ENCODE results near the gene MGLL.
A peak's percentile ranks its signal among the peaks of the same experiment; 100 is the strongest.

The MGLL gene

DNA sequence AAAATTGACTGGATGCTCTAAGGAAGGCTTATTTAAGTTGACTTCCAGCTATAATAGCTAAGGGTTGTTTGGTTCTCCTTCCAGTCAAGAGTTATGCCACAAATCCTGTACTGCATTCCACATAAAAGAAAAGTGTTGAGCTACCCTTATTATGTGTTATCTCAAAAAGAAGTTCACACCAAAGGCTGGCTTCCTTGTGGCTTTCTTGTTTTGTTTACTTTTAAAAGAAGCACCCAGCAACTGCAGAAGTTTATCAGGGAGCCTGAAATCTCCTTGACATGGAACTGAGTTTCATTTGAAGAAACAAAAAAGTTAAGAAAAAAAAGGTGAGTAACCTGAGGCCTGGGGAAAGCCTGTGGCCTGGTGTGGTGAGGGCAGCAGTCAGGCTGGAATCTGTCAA is 10.2 kb downstream of the MGLL start:
- no peak for ATAC-seq (ENCODE audit: low read depth)
- Mint-ChIP-seq H3K27ac (no peak overlapping the region), H3K9me3 (no peaks in the 10 kb centered on the region), H3K27me3 (no peaks in the 10 kb centered on the region), H3K4me1 (no peaks in the 10 kb centered on the region), H3K4me3 (no peak overlapping the region), H3K36me3 (no peaks in the 10 kb centered on the region)
- DNase-seq (ENCODE audit: low spot score in 2 of 2): no peak

DNA sequence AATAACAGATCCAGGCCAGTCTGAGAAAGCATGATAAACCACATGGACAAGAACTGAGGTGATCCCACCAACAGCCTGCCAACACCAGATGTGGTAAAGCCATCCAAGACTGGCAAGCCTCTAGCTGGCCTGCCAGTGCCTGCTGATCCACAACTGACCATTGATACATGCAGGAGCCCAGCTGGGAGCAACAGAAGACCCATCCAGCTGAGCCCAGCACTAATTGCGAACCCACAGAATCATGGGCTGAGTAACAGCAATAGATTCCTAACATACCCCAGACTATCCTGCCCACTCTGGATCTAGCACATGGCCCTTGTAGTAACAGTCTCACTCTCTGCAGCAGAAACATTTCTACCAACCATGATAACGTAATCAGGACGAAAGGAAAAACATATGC is 10.6 kb downstream of the MGLL start:
- Mint-ChIP-seq H3K4me1 (no peaks in the 10 kb centered on the region), H3K36me3 (no peaks in the 10 kb centered on the region), H3K4me3 (no peak overlapping the region), H3K9me3 (no peaks in the 10 kb centered on the region), H3K27me3 (no peaks in the 10 kb centered on the region), H3K27ac (no peak overlapping the region)
- ATAC-seq (ENCODE audit: low read depth): no peak
- DNase-seq (ENCODE audit: low spot score in 2 of 2): no peak

DNA sequence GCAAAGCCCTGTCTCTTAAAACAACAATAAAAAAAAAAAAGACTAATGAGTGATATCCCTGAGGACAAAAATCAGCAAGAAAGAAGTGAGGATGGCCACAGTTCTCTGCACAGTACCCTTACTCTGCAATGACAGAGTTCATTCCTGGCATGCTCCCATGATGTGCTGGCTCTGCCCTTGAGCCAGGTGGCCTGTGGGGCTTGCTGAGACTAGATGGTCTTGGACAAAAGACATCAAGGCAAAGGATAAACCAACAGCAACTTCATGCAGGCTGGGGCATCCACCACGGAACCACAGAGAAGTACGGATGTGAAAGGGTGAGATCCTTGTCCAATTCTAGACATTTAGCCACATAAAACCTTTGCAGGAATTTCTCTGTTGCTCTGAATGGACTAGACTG is 12.7 kb downstream of the MGLL start:
- Mint-ChIP-seq H3K4me1 (peaks cover 4% of the 10 kb centered on the region), H3K27ac (no peak overlapping the region), H3K4me3 (no peak overlapping the region), H3K27me3 (no peaks in the 10 kb centered on the region), H3K9me3 (no peaks in the 10 kb centered on the region), H3K36me3 (no peaks in the 10 kb centered on the region)
- no peak for ATAC-seq (ENCODE audit: low read depth)
- no peak for DNase-seq (ENCODE audit: low spot score in 2 of 2)

DNA sequence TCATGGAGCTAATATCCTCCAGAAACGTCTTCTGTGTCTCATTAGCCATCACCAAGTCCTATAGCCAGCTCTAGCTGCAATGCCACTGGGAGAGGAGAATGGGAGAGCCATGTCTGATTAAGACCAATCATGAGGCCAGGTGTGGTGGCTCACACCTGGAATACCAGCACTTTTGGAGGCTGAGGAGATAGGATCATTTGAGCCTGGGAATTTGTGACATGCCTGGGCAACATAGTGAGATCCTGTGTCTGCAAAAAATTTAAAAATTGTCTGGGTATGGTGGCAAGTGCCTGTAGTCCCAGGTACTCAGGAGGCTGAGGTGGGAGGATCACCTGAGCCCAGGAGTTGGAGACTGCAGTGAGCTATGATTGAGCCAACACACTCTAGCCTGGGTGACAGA is 13.1 kb downstream of the MGLL start:
- H3K36me3 Mint-ChIP-seq: no peaks in the 10 kb centered on the region
- no peak for DNase-seq (ENCODE audit: low spot score in 2 of 2)
- no peak for ATAC-seq (ENCODE audit: low read depth)
- no peak overlapping the region for H3K27ac Mint-ChIP-seq
- peaks cover 4% of the 10 kb centered on the region for H3K4me1 Mint-ChIP-seq
- H3K27me3 Mint-ChIP-seq: no peaks in the 10 kb centered on the region
- H3K4me3 Mint-ChIP-seq: no peak overlapping the region
- no peaks in the 10 kb centered on the region for H3K9me3 Mint-ChIP-seq

DNA sequence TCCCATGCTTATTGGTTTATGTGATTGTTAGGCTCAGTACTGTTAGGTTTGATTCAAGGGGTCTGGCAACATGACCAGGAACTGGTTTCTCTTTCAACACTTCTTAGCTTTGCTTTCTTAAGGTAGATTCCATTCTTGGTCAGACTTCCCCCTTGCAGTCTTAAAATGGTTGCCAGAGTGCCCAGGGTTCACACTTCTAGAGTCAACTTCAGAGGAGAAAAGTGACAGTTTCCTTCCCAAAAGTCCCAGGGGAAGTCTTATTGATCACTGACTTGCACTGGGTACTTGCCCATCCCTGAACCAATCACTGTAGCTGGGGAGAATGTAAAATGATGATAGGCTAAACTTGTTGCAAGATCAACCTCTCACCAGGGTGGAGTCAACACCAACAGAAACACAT is 14.1 kb downstream of the MGLL start:
- H3K4me3 Mint-ChIP-seq: no peak overlapping the region
- no peak overlapping the region for H3K27ac Mint-ChIP-seq
- ATAC-seq (ENCODE audit: low read depth): no peak
- H3K4me1 Mint-ChIP-seq: peaks cover 4% of the 10 kb centered on the region
- no peaks in the 10 kb centered on the region for H3K27me3 Mint-ChIP-seq
- no peaks in the 10 kb centered on the region for H3K9me3 Mint-ChIP-seq
- DNase-seq (ENCODE audit: low spot score in 2 of 2): no peak
- no peaks in the 10 kb centered on the region for H3K36me3 Mint-ChIP-seq

DNA sequence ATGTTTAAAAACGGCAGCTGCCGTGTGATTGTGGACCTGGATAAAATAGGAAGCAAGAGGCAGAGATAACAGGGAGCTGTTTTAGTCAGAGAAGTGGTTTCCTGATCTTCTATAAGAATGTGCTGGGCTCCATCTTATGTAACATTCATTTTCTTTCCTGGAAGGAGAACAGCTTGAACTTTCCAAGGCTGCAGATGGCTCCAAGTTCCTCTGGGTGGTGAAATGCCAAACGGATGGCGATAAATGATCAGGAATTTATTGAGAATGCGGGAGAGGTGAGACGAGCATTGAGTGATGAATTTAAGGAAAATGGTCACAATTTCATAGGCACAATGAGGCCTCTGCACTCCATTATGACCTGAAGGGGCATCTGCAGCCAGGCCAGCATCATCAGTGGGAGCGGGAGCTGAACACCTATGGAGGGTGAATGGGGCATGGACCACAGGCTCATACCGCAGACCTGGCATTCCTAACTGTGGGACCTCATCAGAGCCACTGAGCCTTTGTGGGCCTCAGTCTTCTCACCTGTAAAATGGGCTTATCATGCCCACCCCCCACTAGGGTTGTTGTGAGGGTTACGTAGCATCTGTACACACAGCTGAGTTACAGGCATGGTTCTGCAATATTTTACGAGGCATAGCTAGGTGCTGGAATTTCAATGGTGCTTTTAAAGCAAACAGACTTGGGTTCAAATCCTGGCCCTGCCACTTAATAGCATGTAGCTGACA is 17.1 kb downstream of the MGLL start:
- no peaks in the 10 kb centered on the region for H3K36me3 Mint-ChIP-seq
- no peaks in the 10 kb centered on the region for H3K27me3 Mint-ChIP-seq
- H3K4me1 Mint-ChIP-seq: peaks cover 4% of the 10 kb centered on the region
- ATAC-seq (ENCODE audit: low read depth): no peak
- no peak for DNase-seq (ENCODE audit: low spot score in 2 of 2)
- H3K9me3 Mint-ChIP-seq: no peaks in the 10 kb centered on the region
- no peak overlapping the region for H3K27ac Mint-ChIP-seq
- H3K4me3 Mint-ChIP-seq: no peak overlapping the region

DNA sequence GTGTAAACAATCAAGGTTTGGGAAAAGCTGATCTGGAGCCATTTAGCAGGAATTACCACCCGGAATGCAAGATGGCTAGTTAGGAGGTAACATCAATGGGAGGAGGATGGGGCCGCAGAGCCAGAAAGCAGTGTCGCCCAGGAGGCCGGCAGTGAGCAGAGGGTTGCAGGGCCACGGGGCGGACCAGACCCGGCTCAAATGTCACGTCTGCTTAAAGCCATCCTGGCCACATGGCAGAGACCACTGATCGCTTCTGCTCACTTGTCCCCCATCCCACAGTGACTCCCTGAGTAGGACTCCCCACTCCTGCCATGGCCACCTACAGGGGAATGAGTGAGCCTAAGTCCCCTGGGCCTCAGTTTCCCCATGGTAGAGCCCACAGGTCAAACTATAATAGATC is 18.2 kb downstream of the MGLL start:
- Mint-ChIP-seq H3K4me3 (no peak overlapping the region), H3K27ac (no peak overlapping the region), H3K36me3 (no peaks in the 10 kb centered on the region), H3K4me1 (peaks cover 4% of the 10 kb centered on the region), H3K27me3 (no peaks in the 10 kb centered on the region), H3K9me3 (no peaks in the 10 kb centered on the region)
- ATAC-seq (ENCODE audit: low read depth) (no peak), DNase-seq (ENCODE audit: low spot score in 2 of 2) (no peak)

DNA sequence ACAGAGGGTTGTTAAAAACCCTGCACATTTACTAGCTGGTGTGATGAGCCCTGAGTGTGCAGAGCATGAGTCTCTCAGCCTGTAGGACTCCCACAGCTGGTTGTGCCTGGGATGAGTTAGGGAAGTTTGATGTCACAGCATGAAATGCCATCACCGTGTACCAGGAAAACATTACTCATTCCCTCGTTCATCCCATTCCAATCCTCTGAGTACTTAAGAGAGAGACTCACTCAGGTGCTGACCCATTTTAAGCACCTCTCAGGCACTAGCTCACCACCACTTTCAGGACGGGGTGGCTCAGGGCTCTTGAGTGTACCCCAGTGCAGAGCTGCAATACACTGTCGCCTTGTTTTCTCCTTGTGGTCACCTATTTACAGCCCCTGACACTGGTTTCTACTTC is 18.7 kb downstream of the MGLL start:
- DNase-seq (ENCODE audit: low spot score in 2 of 2) (no peak), ATAC-seq (ENCODE audit: low read depth) (no peak)
- H3K36me3 Mint-ChIP-seq: no peaks in the 10 kb centered on the region
- H3K9me3 Mint-ChIP-seq: no peaks in the 10 kb centered on the region
- H3K27me3 Mint-ChIP-seq: no peaks in the 10 kb centered on the region
- H3K27ac Mint-ChIP-seq: no peak overlapping the region
- no peak overlapping the region for H3K4me3 Mint-ChIP-seq
- peaks cover 4% of the 10 kb centered on the region for H3K4me1 Mint-ChIP-seq

DNA sequence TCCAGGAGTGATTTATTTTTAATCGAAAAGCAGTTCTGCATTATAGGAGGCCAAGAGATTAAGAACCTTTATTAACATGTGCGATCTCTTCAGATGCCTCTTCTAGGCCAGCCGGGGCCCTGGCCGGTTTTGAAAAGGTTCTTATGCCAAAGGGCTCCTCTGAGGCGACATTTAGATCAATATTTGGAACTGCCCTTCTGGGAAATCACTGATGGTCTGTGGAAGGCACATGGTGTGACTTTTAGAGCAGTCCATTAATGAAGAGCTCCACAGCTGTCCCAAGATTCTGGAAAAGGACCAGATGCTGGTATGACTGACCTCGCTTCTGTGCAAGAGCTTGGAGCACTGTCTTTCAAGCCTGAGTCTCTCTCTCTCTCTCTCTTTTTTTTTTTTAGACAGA is 19.7 kb downstream of the MGLL start:
- H3K4me1 Mint-ChIP-seq: peaks cover 4% of the 10 kb centered on the region
- H3K9me3 Mint-ChIP-seq: no peaks in the 10 kb centered on the region
- no peaks in the 10 kb centered on the region for H3K27me3 Mint-ChIP-seq
- H3K36me3 Mint-ChIP-seq: no peaks in the 10 kb centered on the region
- H3K27ac Mint-ChIP-seq: no peak overlapping the region
- DNase-seq (ENCODE audit: low spot score in 2 of 2): no peak
- ATAC-seq (ENCODE audit: low read depth): no peak
- no peak overlapping the region for H3K4me3 Mint-ChIP-seq

DNA sequence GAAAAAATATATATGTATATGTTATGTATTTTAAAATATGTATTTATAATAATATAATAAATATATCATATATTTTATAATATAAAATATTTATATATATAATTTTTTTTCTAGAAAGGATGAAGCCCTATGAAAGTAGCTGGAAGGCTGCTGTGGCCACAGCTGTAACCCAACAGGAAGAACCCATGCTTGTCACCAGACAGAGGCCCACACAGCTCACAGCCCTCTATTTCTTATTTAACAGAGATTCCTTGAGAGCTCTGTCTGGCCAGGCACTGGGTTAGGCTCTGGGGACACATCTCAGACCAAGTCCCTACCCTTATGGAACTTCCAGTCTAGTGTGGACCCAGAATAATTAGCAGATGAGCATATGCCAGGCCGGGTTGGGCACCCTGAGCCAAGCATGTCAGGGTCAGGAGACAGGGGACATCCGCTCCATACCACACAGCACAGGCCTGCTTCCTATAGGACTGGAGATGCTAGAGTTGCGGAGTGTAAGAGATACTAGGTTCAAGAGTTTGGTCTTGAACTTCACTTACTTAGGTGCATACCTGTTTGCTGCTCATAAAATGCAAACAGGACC is 20.5 kb downstream of the MGLL start:
- DNase-seq (ENCODE audit: low spot score in 2 of 2) (no peak), ATAC-seq (ENCODE audit: low read depth) (no peak)
- H3K9me3 Mint-ChIP-seq: no peaks in the 10 kb centered on the region
- no peaks in the 10 kb centered on the region for H3K36me3 Mint-ChIP-seq
- no peak overlapping the region for H3K27ac Mint-ChIP-seq
- H3K4me1 Mint-ChIP-seq: peaks cover 4% of the 10 kb centered on the region
- no peak overlapping the region for H3K4me3 Mint-ChIP-seq
- no peaks in the 10 kb centered on the region for H3K27me3 Mint-ChIP-seq

DNA sequence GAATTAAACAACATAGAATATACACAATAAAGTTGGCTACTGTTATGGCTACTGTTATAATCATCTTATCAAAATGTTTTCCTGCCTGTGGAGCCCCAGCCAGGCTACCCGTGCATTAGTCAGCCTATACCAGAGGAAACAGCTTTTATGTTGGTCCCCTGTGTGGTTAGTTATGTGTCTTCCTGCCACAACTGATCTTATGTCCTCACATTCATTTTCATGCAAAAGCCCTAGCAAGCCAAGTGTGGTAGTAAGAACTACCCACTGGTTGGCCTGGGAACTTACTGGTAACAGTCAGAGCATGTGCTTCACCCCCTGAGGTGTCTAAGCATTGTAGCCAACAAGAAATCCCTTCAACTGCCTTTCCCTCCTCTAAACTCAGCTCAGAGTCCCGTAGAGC is 21.8 kb downstream of the MGLL start:
- no peak for DNase-seq (ENCODE audit: low spot score in 2 of 2)
- no peaks in the 10 kb centered on the region for H3K4me1 Mint-ChIP-seq
- H3K9me3 Mint-ChIP-seq: no peaks in the 10 kb centered on the region
- no peaks in the 10 kb centered on the region for H3K27me3 Mint-ChIP-seq
- H3K4me3 Mint-ChIP-seq: no peak overlapping the region
- H3K27ac Mint-ChIP-seq: no peak overlapping the region
- ATAC-seq (ENCODE audit: low read depth): peak; percentile 49
- H3K36me3 Mint-ChIP-seq: no peaks in the 10 kb centered on the region

DNA sequence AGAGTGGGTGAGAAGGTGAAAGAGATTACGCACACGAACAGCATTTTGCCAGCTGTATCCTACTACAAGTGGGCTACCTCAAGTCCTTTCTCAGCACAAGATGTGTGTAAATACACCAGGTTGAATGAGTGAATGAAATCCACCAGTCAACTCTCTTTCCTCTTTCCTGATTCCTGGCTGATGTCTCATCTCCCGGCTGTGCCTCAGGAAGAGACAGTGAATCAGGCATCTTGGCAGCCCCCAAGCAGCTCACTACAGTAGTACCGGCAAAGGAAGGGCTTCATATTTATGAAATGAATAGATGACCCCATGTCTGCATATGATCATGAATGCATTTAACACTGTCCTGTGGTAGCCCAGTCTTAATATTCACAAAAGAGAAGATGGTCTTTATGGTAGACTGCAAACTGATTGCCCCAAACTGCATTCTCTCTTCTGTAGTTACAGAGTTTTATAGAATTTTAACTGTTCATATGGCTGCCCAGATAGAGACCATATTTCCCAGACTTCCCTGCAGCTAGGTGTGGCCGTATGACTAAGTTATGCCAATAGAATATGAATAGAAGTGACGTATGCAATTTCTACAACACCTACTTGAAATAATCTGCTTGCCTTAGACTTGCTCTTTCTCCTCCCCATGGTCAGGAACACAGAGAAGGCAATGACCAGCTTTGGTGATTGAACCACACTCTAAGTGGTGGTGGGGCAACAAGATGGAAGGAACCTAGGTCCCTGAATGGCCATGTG is 22.7 kb downstream of the MGLL start:
- Mint-ChIP-seq H3K27me3 (no peaks in the 10 kb centered on the region), H3K27ac (no peak overlapping the region), H3K4me1 (no peaks in the 10 kb centered on the region), H3K4me3 (no peak overlapping the region), H3K9me3 (peaks cover 2% of the 10 kb centered on the region), H3K36me3 (no peaks in the 10 kb centered on the region)
- ATAC-seq (ENCODE audit: low read depth) (no peak), DNase-seq (ENCODE audit: low spot score in 2 of 2) (no peak)

DNA sequence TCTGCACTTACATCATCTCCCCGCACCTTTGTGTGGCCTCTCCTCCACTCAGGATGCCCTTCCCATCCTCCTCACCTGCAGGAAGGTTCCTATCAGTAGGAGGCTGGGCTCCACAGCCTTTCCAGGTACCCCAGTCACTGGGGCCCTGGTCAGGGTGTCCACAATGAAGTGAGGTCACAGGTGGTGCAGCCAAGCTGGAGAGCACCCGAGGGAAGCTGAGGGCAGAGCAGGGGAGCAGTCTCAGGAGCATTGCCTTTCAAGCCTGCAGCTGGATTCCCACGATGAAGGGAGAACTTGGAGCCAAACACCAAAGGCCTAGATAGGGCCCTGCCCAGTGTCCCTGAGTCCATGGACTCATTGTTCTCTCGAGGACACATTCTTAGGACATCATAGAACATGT is 23.6 kb downstream of the MGLL start:
- Mint-ChIP-seq H3K4me3 (no peak overlapping the region), H3K4me1 (no peaks in the 10 kb centered on the region), H3K36me3 (no peaks in the 10 kb centered on the region), H3K9me3 (peaks cover 2% of the 10 kb centered on the region), H3K27me3 (no peaks in the 10 kb centered on the region), H3K27ac (no peak overlapping the region)
- DNase-seq (ENCODE audit: low spot score in 2 of 2) (no peak), ATAC-seq (ENCODE audit: low read depth) (no peak)

DNA sequence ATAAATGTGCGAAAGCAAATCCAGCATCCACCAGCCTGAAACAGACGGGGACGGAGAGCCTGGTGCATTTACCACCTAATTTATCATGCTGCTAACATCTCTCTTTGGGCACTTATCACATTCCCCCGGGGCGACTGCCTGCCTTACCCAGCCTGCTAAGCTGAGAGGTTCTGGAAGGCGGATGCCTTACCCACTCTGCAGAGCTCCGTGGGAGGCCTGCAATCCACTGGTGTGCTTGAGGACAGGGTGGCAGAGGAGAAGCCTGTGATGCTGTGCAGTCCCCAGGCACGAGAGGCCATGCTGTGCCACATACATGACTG is 25.5 kb downstream of the MGLL start:
- Mint-ChIP-seq H3K4me3 (no peak overlapping the region), H3K9me3 (peaks cover 2% of the 10 kb centered on the region), H3K4me1 (no peaks in the 10 kb centered on the region), H3K27me3 (no peaks in the 10 kb centered on the region), H3K36me3 (no peaks in the 10 kb centered on the region), H3K27ac (no peak overlapping the region)
- DNase-seq (ENCODE audit: low spot score in 2 of 2) (no peak), ATAC-seq (ENCODE audit: low read depth) (no peak)

Measured in memory B cell (primary cell).